HG03103 (cell line): ENCODE results near the gene JADE1.

Source experiments
- ATAC-seq: cut with Tn5 transposase; IDR thresholded peaks from one replicate; pipeline ENCODE4 v1.9.1; 2021; ENCODE audit warnings: low read depth; ENCODE audit not compliant: unreplicated experiment

JADE1 gene

DNA sequence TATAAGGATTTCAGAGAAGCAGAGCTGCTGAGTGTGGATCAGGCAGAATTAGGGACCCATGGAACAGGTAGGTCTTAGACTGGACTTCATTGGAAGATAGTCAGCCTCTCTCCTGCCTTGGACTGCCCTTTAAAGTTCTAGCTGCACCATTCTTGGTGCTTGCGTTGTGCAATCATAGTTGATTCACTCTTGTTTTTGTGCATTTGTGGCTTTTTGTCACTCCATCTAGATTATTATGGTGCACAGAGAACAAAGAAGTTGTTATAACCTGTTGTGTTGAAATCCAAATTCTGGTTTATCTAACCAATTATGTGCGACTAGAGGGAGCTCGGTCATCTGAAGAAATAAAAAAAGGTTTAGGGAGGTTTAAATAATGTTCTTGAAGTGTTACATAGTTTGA lies 59.3 kb downstream of the JADE1 start:
- ATAC-seq: no peak

DNA sequence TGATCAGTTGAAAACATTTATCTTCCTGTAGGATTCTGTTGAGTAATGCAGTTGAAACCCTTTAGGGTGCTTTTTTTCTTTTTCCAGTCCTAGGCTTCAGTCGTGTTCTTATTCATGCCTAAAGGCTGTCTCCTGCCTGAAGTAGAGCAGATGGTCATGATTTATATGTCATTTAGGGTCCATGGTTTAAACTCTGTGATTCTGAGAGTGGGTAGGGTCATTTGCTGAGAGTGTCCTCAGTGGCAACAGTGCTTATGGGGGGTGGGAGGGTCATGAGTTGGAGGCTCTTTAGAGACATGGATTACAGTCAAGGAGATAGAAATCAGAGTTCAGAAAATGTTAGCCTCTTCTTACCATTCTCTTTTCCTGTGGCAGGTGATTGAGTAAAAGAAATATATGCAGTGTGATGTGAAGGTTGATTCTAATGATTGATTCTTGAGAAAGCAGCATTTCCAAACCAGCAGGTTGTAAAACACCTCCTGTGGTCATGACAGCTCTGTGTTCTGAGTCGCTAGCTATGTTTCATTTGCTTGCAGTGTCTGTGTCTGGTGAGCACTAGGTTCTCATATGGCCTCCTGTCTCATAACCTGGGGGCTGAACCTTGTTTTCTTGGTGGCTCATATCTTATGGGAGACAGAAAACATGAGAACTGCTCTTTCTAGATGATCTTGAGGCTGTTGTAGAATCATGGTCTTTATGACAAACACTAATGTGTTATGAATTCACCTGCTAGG lies 60.4 kb downstream of the JADE1 start:
- ATAC-seq: no peak

DNA sequence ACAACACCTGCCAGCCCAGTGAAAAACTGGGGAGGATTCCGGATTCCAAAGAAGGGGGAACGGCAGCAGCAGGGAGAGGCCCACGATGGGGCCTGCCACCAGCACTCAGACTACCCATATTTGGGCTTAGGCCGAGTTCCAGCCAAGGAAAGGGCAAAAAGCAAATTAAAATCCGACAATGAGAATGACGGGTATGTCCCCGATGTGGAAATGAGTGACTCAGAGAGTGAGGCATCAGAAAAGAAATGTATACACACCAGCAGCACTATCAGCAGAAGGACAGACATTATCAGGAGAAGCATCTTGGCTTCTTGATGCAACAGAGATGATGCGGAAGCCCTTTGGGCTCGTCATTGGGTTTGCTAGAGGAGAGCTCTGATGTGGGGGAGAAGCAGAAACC lies 62.4 kb downstream of the JADE1 start:
- ATAC-seq: no peak

DNA sequence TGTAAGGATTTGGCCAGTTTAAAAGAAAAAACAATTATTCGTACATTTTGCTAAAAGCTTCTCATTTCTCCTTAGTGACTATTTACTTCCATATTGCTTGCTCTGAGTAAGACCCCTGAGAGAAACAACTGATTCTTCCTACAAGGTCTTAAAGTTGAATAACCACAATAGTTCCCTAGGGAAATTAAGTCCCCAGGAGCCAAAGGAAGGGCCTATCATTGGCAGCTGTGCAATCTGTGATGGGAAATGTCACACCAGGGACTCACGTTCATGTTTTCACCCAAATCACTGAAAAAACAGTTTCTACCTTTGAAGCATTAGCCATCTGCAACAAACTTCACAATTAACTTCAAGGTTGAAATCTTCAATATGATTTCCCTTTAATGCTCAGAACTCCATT lies 66.7 kb downstream of the JADE1 start:
- ATAC-seq: no peak

DNA sequence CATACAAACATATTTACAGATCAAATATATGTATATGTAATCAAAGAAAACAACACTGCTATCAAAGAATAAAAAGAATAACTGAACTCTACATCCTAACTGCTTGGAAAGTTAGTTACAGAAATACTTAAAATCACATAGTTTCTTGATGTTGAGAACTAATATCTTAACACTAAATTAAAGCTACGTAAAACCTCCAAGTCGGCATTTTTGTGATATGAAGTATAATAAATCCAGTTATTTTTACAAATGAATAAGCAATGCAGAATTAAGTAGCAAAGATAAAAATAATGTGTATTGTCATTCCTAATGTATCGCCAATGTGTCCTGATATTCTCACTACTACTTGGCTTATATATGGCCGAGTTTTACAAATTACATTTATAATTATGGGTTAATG lies 68.4 kb downstream of the JADE1 start:
- ATAC-seq: no peak

DNA sequence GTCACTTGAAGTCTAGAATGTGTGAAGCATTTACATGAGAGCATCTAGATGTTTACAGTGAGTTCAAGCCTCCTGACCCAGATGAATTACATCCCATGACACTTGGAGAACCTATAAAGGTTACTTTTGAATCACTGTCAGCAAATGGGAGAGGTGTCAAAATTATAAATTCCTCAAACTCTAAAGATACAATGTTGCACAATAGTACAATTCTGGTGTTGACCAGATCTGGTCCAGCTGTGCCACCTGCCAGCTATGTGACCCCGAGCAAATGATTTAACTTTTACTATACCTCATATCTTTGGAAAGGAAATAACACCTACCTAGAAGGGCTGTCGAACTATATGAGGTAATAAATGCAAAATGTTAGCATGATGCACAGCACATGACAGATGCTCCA lies 69.8 kb downstream of the JADE1 start:
- no peak for ATAC-seq

DNA sequence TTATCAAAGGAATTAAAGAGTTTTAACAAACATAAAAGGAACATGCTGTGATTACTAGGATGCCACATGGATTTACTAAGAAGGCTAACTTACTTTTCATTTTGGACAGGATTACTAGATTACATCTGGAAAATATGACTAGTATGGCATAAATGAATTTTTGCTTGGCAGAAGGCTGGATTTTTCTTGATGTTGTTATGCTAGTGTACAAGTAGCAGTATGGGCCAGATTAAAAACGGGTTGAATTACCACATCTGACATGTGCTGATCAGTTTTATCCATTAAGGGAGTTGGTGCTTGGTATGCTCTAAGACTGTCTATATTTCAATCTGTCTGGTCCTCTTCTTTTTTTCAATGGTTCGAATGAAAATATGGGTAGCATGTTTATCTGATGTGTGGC lies 70.5 kb downstream of the JADE1 start:
- ATAC-seq: no peak

DNA sequence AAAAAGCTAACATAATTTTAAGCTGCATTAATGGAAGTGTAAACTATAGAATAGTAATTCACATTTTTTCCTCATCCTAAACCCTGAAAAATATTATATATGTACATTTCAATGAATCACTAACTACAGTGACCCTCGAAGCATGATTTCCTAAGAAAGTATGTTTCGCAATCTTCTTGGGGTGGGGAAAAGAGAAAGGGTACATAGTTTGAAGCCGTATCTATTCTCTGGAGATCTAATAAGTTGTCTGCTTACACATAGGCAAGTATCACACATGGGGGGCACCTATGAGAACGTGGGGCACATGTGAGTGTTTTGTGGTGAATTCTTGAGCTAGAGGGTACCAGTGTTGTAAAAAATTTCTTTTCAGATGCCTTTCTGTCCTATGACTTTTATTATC lies 71.2 kb downstream of the JADE1 start:
- no peak for ATAC-seq

DNA sequence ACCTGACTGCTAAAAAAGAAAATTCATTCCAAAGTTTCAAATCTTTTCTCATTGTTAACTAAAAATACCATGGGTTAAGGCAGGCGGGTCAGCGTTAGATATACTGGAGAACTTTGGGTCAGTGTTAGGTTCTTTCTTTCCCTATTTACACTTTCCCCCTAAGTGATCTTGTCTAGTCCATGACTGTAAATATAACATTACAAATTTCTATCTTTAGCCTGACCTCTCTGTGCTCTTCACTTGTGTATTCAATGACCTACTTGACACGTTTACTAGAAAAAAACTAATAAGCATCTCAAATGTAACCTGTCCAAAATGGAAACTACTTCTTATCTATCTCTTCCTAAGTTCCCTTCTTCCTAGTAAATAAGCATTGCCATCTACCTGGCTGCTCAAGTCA lies 95.3 kb downstream of the JADE1 start:
- ATAC-seq: no peak

DNA sequence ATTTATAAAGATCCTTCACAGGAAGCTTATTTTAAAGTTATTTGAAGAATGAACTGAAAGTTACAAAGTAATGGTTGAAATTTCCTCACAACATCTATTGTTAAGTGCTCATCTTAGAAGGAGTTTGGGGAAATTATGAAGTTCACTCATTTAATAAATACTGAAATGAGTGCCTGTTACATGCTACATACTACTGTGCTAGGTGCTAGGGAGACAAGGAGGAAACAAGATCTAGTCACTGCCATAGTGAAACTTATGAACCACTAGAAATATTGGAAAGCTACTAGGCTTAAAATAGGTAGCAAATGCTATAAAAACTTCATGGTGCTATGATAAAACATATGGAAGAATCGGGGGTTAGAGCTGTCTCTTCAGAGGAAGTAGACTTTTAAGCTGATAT lies 97.1 kb downstream of the JADE1 start:
- no peak for ATAC-seq

DNA sequence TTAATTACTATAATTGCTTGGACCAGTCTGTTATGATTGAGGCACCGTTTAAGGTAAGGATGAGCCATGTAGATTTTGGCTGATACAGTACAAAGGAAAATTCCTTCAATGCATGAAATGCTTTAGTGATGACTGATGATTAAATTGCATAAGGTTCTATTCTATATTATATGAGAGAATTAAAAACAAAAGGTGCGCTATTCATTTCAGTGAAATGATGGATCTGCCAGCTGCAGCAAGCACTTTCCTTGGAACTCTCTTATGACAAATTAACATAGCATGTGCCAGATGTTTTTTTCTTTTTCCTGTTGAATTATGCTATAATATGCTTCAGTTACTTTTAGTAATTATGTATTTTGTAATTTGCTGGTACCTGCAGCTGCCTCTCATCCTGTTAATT lies 98.5 kb downstream of the JADE1 start:
- ATAC-seq: no peak

DNA sequence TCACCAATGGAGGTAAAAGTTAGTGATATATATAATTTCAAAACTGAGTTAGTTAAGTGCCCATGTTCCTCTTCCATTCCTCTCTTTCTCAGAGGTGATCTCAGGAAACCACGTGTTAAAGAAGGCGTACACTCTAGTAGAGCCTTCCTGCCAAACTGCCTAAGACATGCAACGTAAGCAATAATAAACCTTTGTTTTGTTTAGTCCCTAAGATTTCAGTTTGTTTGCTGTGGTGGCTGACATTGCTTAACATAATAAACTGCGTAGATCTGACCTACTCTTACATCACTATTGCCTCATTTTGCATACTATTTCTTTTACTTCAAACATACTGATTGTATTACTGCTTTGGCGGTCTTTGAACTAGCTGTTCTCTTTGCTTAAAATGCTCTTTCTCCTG lies 99.2 kb downstream of the JADE1 start:
- no peak for ATAC-seq

DNA sequence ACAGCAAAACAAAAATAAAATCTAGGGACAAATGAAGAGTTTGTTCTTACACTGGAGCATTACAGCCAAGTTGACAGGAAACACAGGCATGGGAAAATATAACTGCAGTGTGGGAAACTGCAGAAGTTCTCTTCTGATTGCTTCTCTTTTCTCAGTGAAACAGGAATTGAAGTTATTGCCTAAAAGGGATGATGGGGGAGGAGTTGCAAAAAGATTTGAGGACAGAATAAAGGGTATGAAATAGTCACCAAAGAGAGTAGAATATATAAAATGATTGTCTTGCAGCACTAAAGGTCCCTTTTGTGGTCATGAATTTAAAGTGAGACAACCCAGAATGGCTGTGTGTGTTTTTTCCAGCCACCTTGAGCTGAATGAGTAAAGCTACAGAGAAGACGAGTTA lies 103.7 kb downstream of the JADE1 start:
- no peak for ATAC-seq

DNA sequence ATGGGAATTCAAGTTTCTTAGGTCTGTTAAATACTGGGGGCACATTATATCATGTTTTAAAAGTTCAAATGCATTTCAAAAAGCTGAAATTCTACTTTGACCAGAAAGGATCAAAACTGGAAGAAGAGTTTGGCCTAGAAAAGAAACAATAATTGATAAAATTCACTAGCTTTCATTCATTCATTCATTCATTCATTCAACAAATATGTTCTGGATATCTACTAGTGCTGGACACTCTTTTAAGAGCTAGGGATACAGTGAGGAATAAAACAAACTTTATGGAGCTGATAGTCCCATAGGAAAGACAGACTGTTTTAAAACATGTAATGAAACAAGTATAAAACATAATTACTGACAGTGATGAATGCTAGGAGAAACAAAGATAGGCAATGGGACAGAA lies 106.0 kb downstream of the JADE1 start:
- ATAC-seq: no peak

DNA sequence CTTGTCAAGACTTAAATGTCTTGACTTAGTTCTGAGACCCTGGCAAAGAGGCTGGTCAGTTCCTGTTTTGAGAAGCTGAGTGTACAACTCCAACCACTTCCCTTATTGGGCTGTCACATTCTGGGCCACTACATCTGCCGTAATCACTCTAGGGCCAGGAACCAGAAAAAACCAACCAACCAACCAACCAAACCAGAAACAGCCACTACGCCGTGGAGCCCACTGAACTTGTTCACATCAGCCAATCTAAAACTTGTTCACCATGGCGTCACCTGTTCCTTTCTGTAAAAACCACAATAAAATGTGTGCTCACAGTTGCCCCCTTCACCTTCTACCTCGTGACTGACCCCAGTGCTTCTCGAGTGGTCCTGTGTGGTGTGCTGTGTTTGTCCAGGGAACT lies 107.3 kb downstream of the JADE1 start:
- peak; percentile 72 for ATAC-seq

DNA sequence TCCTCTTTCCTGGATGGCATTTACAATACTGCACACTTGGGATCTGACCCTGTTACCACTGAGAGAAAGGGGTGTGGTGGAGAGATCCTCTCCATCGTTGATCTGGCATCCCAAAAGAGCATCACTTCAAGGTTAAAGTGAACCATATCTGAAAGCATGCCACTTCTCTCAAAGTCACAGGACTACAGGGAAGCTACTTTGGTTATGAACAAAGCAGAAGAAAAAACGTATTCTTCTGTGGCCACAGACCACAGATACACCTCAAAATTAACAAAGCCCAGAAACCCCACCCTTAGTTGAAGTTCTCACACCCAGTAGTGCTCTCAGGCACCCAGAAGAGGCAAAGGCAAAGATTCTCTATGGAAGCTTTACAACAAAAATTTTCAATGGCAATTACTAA lies 108.3 kb downstream of the JADE1 start:
- peak; percentile 63 for ATAC-seq

DNA sequence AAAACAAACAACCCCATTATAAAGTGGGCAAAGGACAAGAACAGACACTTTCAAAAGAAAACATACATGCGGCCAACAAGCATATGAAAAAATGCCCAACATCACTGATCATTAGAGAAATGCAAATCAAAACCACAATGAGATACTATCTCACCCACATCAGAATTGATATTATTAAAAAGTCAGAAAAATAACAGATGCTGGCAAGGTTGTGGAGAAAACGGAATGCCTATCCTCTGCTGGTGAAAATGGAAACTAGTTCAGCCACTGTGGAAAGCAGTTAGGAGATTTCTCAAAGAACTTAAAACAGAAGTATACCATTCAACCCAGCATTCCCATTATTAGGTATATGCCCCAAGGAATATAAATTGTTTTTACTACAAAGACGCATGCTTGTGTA lies 112.5 kb downstream of the JADE1 start:
- no peak for ATAC-seq
